ENCODE results near the gene BRSK1.

The BRSK1 gene

DNA sequence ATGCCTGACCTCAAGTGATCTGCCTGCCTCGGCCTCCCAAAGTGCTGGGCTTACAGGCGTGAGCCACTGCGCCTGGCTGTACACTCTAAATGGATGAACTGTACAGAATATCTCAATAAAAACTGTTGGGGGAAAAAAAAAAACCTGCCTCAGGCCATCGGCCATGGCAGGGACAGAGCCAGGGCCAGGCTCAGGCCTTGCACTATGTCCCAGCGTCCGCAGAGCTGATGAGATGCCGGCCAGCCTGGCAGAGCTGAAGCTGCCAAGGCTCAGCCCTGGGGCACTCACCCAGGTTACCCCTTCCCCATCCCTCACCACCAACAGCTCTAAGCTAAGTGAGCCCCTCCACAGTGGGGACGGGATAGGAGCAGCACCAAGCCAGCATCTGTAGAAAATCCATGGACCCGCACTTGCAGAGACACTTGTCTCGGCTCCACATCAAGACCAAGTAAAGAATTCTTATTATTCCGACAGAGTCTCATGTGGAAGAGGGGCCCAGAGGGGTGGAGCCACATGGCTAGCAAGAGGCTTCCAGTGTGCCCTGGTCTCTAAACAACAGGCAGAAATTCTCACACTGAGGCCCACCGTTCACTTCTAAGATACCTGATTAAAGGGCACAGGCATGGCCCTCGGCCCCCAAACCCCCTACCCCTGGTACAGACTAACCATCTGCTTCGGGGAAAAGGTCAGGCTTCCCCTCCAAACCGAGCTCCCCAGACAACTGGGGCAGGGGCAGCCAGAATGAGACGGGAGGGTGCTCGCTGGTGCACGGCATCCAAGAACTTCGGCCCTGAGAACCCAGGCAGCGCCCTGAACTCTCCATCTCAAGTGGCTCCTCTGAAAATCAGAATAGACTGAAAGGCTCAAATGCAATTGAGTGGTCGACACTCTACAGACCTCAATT lies 30.8 kb upstream of the BRSK1 start:
- H3K27ac ChIP-seq: no peak overlapping the region
- DNase-seq (ENCODE audit: low read depth, low spot score): no peak

DNA sequence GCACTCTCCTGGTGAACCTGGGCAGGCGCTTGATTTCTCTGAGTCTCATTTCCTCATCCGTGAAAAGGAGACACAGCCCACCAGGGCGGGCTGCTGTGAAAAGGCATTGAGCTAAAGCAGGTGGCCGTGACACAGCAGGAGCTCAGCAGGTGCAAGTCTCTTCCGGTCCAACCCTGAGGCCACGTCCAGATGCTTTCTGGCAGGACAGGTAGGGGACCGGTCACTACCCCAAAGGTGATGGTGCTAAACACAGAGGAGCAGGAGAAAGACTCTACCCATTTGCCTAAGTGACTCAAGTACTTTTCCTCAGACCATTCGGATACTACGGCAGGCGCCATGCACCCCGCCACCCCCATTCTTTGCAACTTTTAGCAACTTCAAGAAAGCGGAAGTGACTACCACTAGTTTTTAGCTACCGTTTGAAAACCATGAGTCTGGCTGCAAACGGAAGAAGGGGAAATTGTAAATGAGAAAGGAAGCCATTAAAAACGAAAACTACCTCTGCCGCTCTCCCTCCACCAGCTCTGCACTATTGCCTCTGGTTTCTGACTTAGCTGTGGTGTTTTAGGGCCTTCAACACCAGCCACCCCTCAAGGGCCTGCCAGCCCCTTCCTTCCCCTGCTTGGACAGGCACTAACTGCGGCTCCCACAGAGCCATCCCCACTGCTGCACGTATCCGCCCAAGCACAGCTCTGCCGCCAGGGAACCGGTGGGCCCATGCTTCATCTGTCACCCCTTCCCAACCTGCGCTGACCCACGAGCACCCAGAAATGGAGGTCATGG lies 29.8 kb upstream of the BRSK1 start:
- H3K27ac ChIP-seq: no peak overlapping the region
- DNase-seq (ENCODE audit: low read depth, low spot score): no peak

DNA sequence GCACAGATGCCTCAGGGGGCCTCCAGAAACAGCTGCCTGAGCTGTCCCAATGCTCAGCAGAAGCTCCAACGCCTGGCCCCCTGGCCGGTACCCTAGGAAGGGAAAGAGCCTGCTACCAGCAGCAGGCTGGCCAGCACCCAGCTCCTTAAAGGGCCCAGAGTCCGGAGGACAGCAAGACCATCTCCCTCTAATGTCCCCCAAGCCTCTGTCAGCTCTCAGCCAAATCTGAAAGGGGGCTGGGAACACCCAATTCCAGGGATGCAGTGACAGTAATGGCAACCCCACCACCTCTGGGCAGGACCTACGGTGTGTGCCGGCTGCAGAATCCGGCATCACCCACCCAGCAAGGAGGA lies 29.2 kb upstream of the BRSK1 start:
- no peak for DNase-seq (ENCODE audit: low read depth, low spot score)
- H3K27ac ChIP-seq: no peak overlapping the region

DNA sequence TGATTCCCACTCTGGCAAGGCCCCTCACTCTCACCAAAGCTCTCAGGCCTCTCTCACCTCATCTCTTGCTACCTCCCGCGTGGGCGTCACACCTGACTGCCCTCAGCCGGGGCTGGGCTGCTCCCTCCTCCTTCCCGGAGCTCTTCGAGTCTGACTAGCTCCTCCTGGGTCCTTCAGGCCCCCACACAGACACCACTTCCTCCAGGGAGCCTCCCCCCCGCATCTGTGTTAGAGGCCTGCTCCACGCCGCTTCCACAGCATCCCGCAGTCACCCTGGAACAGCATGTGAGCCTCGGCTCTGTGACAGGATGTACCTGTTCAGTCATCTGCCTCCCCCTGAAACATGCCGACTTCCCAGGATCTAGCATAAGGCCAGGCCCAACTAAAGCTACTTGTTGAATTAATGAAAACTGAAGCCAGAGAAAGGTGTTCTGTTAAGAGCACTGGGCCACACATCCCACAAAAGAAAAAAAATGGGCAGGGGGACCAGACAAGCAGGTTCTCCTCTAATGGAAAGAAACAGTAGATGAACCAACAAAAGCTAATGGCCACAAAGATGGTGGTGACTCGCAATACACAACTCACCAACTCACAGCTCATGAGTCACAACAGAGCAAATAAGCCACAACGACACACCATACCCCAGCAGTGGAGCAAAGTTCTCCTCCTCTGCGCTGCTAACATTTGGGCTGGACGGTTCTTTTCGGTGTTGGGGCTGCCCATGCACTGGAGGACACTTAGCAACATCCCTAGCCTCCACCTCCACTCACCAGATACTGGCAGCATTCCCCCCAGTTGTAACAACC lies 28.0 kb upstream of the BRSK1 start:
- H3K27ac ChIP-seq: peak overlapping the region; percentile 11
- peak; percentile 60 for DNase-seq (ENCODE audit: low read depth, low spot score)

DNA sequence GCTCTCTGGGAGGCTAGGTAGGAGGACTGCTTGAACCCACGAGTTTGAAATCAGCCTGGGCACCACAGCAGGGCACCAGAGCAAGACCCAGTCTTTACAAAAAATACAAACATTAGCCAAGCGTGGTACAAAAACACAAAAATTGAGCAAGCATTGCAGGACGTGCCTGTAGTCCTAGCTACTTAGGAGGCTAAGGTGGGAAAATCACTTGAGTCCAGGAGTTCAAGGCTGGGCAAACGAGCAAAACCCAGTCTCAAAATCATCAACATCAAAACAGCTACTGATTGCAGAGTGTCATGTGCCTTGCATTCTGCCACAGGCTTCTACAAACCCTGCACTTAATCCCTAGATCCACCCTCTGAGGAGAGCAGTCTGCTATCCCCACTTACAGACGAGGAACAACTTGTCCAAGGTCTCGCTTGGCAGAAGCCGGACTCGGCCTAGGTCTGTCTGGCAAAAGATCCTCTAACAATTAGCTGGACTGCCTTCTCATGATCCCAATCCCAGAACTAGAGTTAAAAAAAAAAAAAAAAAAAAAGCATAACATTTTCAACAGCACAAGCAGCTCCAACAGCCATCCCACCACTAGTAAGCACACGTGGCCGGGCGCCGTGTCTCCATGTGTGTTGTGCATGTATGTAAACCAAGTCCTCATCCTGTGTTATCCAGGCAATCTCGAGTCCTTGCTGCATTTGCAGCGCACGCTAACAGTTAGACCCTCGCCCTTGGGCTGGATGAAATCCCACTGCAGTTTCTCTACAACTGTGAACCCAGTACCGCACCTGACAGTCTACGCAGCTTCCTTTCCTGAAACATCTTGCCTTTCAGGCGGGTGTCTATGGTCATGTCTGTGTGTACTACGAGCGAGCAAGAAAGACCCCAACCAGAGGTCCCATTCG lies 27.0 kb upstream of the BRSK1 start:
- no peak for DNase-seq (ENCODE audit: low read depth, low spot score)
- no peak overlapping the region for H3K27ac ChIP-seq

DNA sequence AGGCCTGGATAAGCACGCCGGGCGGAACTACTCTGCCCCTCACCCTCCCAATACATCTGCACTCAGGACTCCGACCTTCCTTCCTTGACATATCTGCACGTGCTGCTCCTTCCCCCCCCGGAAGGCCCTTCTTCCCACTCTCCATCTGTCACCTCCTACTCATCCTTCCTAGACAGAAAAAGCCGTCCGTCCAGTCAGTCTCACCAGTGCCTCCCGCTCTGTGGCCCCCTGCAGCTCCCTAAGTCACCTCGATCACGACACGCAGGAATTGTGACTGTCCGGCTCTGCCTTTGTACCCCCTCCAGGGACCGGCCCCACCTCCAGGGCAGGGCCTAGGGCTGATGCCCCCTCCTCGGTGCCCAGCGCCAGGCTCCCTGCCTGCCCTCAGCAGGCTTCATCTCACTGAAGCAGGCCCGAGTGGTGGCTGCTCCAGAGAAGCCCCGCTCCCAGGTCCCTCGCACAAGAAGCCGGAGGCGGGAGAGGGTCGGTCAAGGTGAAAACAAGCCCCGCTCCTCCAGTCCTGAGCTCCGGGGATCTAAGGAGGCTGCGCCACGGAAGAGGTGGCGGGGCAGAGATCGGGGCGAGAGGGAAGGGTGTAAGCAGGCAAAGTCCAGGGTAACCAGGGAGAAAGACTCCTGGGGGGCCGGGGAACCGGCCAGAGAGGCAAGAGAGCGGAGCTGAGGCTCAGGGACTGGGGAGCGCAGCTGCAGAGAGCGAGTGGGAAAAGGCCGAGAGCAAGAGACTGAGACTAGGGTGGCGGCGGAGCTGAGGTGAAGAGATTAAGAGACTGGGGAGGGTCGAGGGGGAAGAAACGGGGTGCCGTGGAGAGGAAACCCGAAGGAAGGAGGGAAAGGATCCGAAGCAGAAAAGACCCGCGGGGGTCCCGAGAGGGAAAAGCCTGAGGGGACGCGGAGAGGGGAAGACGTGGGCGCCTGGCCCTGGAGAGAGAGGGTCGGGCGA lies 26.1 kb upstream of the BRSK1 start:
- no peak for DNase-seq (ENCODE audit: low read depth, low spot score)
- H3K27ac ChIP-seq: peak overlapping the region; percentile 93

DNA sequence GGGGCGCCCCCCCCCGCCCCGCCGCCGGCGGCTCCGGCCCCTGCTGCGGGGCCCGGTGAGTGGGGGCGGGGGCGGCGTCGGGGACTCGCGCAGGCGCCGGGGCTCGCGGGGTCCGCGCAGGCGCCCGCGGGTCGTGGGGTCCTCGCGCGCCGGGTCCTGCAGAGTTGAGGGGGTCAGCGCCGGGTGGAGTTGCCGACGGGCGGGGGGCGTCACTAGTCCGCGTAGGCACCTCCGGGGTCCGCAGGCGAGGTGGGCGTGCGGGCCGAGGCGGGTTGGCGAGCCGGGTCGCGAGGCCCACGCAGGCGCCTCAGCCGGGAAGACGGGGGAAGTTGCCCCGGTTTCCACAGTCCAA lies 25.3 kb upstream of the BRSK1 start:
- DNase-seq (ENCODE audit: low read depth, low spot score): no peak
- H3K27ac ChIP-seq: peak overlapping the region; percentile 93

DNA sequence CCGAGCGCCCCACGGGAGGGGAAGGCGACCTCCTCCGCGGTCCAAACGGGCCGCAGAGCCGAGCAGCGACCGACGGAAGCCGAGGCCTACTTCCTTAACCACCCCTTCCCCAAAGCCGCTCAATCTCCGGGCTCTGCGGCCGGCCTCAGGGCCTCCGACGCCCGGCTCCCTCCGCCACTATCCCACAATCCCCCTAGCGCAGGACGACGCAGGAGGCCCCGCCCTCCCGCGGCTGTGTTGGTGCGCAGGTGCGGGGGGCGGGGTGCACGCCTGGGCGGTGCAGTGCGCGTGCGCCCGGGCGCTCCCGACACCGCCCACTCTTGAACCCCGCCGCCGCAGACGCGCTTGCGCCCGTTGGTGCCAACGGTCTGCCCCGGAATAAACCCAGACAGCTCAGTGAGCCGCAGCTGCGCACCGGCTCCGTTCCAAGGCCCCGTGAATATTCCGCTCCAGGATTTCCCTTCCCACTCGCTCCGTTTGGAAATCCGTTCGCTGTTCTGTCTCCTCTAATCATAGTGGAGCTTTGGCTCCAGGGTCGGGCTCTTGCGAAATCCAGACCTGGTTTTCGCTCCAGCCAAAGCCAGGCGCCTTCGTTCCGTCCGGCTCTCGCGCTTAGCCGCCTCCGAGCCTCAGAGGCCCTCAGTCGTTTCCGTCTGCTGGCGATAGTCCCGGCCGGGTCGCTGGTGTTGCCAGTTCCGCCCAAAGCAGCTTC lies 24.8 kb upstream of the BRSK1 start, which contains the start of gene PPP6R1:
Gene PPP6R1 (minus strand): TSS at position 190 of the 712 bp plus-strand sequence. CDS start 11,914 bp downstream, outside the sequence.
- peak; percentile 97 for DNase-seq (ENCODE audit: low read depth, low spot score)
- H3K27ac ChIP-seq: peak within 1 kb of the TSS; percentile 93

DNA sequence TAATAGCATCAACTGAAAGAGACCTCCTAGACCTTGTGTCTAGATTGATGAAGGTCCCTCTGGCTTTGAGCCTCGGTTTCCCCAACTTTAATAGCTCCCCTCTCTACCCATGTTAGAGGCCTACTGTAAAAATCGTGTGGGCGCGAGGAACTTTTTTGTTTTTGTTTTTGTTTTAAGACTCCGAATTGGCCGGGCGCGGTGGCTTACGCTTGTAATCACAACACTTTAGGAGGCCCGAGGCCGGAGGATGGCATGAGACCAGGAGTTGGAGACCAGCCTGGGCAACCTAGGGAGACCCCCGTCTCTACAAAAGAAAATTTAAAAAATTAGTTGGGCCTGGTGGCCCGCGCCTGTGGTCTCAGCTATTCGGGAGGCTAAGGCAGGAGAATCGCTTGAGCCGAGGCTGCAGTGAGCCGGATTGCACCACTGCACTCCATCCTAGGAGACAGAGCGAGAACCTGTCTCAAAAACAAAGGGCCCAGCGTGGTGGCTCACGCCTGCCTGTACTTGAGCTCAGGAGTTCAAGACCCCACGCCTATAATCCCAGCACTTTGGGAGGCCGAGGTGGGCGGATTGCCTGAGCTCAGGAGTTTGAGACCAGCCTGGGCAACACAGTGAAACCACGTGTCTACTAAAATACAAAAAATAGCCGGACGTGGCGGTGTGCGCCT lies 24.1 kb upstream of the BRSK1 start:
- DNase-seq (ENCODE audit: low read depth, low spot score): no peak
- peak overlapping the region; percentile 93 for H3K27ac ChIP-seq

DNA sequence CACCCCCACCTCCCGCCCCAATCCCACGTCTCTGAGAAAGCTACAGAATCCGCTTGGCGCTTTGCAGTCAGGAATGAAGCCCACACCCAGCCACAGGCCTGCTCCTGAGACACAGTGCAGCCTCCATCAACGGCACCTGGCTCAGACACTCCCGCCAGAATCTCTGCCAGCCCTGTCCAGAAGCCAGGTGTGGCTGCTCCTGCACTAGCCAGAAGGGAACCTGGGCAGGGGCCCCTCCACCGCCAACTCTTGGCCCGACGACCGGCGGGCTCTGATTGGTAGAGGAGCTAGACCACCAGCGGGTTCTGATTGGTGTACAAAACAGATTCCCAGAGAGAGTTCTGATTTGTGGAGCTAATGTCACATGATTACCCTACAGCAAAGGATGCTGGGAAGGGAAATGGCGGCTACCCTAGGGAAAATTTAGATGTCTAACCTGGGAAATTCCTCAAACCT lies 22.1 kb upstream of the BRSK1 start:
- no peak overlapping the region for H3K27ac ChIP-seq

DNA sequence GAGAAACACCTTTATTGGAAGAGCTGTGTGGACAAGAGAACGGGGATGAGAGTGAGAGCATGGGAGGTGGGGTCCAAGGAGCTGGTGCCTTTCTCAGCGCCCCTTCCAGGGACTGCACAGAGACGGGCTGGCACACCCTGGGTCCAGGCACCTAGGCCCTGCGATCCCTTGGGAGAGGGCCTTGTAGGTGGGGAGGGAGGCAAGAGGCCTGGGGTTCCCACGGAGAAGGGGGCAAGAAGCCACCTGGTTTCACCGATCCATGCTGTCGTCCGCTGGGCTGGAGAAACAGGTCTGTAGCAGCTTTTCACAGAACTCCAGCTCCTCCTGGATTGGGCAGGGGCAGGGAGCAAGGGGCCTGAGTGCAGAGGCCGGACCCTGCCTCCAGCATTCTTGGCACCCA lies 21.4 kb upstream of the BRSK1 start:
- no peak overlapping the region for H3K27ac ChIP-seq
- DNase-seq (ENCODE audit: low read depth, low spot score): no peak

More for the DNA sequence above, 22.1 kb upstream of the BRSK1 start:
- DNase-seq (ENCODE audit: low read depth, low spot score): no peak

DNA sequence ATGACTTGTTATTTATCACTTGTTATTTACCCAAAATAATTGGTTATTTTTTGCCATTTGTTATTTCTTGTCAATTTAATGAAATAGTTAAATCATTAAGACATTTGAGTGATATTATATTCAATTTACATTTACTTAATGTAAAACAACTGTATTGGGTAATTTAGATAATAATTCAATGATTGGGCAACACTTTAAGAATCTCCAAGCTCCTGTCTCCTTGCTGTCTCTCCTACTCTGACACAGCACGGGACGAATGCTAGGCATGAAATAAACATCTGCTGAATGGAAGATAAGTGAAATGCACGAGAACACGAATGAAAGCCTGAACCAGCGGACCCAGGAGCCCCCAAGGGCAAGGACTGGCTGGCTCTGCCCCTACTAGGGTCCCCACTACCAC lies 19.3 kb upstream of the BRSK1 start:
- no peak overlapping the region for H3K27ac ChIP-seq
- no peak for DNase-seq (ENCODE audit: low read depth, low spot score)

DNA sequence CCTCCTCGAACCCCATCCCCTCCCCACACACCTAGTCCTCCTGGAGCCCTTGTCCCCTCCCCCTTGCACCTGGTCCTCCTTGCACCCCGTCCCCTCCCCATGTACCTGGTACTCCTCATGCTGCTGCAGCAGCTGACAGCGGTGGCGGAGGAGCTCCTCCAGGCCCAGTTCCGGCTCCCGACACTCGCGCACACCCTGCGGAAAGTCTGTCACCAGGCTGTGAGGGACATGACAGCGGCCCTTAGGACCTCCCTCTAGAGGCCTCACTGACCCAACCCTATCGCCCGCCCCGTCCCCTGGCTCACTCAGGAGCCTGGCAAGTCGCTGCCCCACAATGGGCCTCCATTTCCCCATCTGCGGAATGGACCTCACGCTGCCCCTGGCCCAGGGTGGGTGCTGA lies 18.6 kb upstream of the BRSK1 start:
- no peak overlapping the region for H3K27ac ChIP-seq
- DNase-seq (ENCODE audit: low read depth, low spot score): no peak

DNA sequence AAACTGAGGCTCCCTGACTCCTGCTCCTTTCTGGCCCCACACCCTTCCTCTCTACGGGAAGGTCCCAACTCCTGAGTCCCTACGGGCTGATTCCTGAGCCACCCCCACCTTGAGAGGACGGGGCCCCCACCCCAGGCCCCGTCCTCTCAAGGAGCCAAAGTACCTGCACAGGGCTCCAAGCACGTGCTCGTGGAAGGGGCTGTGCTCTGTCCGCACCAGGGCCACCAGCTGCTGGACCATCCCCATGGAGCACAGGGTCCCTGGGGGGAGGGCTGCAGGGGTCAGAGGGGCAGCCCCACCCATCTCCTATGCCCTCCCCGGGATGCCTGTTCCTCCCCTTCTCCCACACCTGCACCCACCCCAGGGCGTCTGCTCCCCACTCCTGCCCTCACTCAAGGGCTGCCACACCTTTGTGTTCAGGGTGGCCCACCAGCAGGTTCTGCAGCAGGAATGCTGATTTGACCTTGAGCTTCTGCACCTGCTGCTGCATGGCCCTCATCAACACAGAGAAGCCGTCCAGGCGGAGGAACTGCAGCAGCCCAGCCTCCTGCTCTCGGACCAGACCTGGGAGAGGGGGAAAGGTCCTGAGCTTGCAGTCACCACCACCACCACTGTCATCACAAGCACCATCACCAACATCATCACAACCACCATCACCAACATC lies 17.9 kb upstream of the BRSK1 start:
- DNase-seq (ENCODE audit: low read depth, low spot score): no peak
- H3K27ac ChIP-seq: no peak overlapping the region

DNA sequence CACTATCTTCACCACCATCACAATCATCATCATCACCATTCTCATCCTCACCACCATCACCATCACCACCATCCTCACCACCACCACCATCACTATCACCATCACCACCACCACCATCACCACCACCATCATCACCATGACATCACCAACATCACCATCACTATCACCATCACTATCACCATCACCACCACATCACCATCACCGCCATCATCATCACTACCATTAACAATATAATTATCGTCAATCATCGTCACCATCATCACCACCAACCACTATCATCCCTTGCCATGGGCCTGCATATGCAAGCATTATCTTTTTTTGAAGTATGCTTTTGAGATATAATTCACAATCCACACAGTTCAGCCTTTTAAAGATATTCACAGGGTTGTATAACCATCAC lies 17.4 kb upstream of the BRSK1 start:
- no peak overlapping the region for H3K27ac ChIP-seq

DNA sequence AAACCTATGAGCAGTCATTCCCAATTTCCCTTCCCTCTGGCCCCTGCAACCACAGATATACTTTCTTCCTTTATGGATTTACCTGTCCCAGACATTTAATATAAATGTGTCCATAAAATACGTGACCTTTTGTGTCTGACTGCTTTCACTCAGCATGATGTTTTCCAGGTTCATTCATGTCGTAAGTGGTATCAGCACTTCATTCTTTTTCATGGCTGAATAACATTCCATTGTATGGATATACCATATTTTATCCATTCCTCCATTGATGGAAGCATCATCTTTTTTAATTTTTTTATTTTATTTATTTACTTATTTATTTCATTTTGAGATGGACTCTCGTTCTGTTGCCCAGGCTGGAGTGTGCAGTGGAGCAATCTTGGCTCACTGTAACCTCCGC lies 17.0 kb upstream of the BRSK1 start:
- no peak overlapping the region for H3K27ac ChIP-seq
- no peak for DNase-seq (ENCODE audit: low read depth, low spot score)

More for the DNA sequence above, 17.4 kb upstream of the BRSK1 start:
- no peak for DNase-seq (ENCODE audit: low read depth, low spot score)

DNA sequence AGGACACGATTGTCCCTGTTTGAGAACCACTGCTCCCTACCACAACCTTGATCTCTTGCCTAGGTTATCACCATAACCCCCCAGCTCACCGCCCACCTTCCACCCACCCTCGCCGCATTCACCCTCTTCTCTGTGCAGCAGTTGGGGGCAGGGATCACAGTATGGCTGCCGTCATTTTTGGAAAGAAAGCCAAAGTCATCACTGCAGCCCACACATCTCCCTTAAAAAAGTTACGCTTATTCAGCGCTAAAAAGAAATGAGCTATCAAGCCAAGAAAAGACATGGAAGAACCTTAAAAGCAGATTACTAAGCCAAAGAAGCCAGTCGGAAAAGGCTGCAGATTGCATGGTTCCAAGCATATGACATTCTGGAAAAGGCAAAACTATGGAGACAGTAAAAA lies 14.5 kb upstream of the BRSK1 start:
- no peak overlapping the region for H3K27ac ChIP-seq
- DNase-seq (ENCODE audit: low read depth, low spot score): no peak

Data from epithelial cell of prostate (primary cell).